HepG2 (cell line): ENCODE data around the gene SYT1.

Source experiments
- CC2D1A ChIP-seq: sonication (generic); formaldehyde crosslinking; IDR thresholded peaks from 2 replicates; pipeline ENCODE4 v1.8.1; 2023; ENCODE audit warnings: mild to moderate bottlenecking, missing genetic modification reagents
- CENPT ChIP-seq: sonication (generic); formaldehyde crosslinking; IDR thresholded peaks from 2 replicates; pipeline ENCODE4 v1.8.0; 2022; ENCODE audit warnings: low read depth, mild to moderate bottlenecking, moderate library complexity, missing genetic modification reagents
- CERS6 ChIP-seq: sonication (generic); formaldehyde crosslinking; IDR thresholded peaks from 2 replicates; pipeline ENCODE4 v1.5.0; 2020; ENCODE audit warnings: missing genetic modification reagents
- MXI1 ChIP-seq: IDR thresholded peaks from 3 replicates; pipeline ENCODE4 v1.6.1; 2012; ENCODE audit warnings: low read depth, low read length, inconsistent platforms, borderline replicate concordance
- RFX5 ChIP-seq: IDR thresholded peaks from 2 replicates; pipeline ENCODE4 v1.6.1; 2011; ENCODE audit warnings: low read depth, low read length, improper control_type of control experiment
- SMAD9 ChIP-seq: sonication (generic); formaldehyde crosslinking; IDR thresholded peaks from 2 replicates; pipeline ENCODE4 v1.5.1; 2020; ENCODE audit warnings: mild to moderate bottlenecking, missing genetic modification reagents
- TBP ChIP-seq: sonication (generic); formaldehyde crosslinking; IDR thresholded peaks from 2 replicates; pipeline ENCODE4 v1.5.0; 2020; ENCODE audit warnings: missing genetic modification reagents
- TCF7L2 ChIP-seq: IDR thresholded peaks from 2 replicates; pipeline ENCODE4 v1.6.1; 2011; ENCODE audit warnings: mild to moderate bottlenecking, low read depth, low read length, moderate library complexity
- TOE1 ChIP-seq: sonication (generic); formaldehyde crosslinking; IDR thresholded peaks from 2 replicates; pipeline ENCODE4 v1.4.0; 2020; ENCODE audit warnings: mild to moderate bottlenecking, missing genetic modification reagents
- ZBTB1 ChIP-seq: sonication (generic); formaldehyde crosslinking; IDR thresholded peaks from 2 replicates; pipeline ENCODE4 v1.4.0; 2020; ENCODE audit warnings: missing genetic modification reagents, borderline replicate concordance
- ZEB1 ChIP-seq: IDR thresholded peaks from 2 replicates; pipeline ENCODE4 v1.6.1; 2012; ENCODE audit warnings: mild to moderate bottlenecking, low read depth, inconsistent platforms; ENCODE audit not compliant: insufficient replicate concordance
- ZNF207 ChIP-seq: fragments of 450-650 bp; IDR thresholded peaks from 2 replicates; pipeline ENCODE4 v1.6.1; 2016; ENCODE audit warnings: antibody characterized with exemption, borderline replicate concordance
- ZNF792 ChIP-seq: IDR thresholded peaks from 2 replicates; pipeline ENCODE4 v1.6.1; 2016

DNA sequence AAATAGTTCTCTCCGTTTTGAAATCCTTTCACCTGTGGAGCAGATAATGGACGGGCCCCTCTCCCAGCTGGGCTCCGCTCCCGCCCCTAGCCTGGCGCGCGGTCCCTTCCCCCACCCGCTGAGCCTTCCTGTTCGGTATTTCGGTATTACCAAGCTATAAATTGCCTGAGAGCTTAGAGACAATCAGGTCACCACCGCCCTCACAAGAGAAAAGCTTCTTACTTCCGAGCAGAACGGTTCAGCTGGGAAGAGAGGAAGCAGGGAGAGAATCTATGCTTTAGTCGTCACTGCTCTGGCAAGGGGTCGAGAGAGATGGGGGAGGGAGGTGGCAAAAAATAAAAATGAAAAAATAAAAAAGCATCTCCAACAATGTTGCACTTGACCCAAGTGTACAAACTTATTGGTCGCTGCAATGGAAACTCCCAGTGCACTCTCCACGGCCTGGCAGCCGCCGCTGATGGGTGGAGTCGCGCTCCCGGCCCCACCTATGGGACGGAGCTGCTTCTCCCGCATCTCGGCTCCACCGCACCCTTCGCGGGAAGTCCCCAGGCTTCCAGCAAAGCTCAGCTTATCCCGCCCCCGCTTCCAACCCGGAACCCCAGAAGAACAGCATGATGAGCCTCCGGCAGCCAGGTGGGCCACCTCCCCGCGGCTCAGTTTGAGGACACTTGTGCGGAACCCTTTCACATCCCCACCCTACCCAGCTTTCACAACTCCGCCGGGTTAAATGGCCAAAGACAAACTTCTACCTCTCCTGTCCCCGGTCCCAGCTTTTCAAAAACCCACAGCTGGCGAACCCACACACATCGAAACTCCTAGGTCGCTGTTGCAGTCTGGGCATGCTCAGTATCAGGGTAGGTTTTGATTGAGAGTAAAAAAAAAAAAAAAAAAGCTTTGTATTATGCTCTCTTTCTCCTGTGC is 832 bp upstream of the SYT1 start:
- TF ChIP-seq MXI1 (no peak), SMAD9 (no peak), RFX5 (no peak), TBP (CRISPR knock-in tag) (no peak), CENPT (CRISPR knock-in tag) (no peak), TCF7L2 (no peak), CERS6 (no peak), TOE1 (CRISPR knock-in tag) (no peak), ZBTB1 (no peak), ZNF207 (no peak), ZNF792 (CRISPR knock-in tag) (no peak), CC2D1A (CRISPR knock-in tag) (no peak), ZEB1 (no peak)
